ENCODE measurements around the gene HMCN2. TPM values are rescaled to one million over a fixed set of nuclear protein-coding genes. Genes with fewer than 3 reads are reported as not detected.

Gene HMCN2
- total and polyA plus RNA-seq, 2 donors (not counting 1 experiment from before 2014, with no cell fraction given): 0.01 TPM; not detected in 1

DNA sequence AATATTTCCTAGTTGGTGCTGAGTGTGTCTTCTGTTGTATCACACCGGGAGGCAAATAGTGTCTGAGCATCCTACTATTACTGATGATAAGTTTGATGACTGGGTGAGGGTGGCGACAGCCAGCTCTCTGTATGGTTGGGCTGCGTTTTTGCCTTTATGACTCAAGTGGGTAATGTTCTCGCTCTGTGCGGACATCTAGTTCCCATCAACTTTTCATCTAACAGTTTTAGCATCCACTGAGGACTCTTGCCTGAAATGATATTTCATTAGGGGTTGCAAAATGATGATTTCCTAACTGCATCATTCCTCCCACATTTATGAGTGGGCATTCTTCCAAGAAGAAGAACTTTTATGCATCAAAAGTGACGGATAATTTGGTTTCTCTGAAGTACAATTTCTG is 26.5 kb downstream of the HMCN2 start:
- H3K36me3 ChIP-seq (replicated peaks in 1 of 2; ENCODE audit: control extremely low read depth in 1 of 2, control insufficient read depth in 1 of 2, extremely low read depth in 1 of 2, insufficient read depth in 2 of 2, low read length in 1 of 2): no peaks in the 10 kb centered on the region
- ATAC-seq (ENCODE audit: low read depth) (no peak), DNase-seq (no peak)
- H3K27ac ChIP-seq (ENCODE audit: low read length in 2 of 2): no peak overlapping the region
- Mint-ChIP-seq H3K4me3 (no peak overlapping the region), H3K9me3 (ENCODE audit: insufficient read depth) (no peaks in the 10 kb centered on the region), H3K27ac (no peak overlapping the region), H3K4me1 (no peaks in the 10 kb centered on the region), H3K27me3 (peaks cover 21% of the 10 kb centered on the region)
- intact Hi-C loops (cut with micrococcal nuclease): no loop called here
- H4K20me1 ChIP-seq (ENCODE audit: control insufficient read depth, insufficient read depth, low read length, poor library complexity, severe bottlenecking): no peaks in the 10 kb centered on the region
- no peak overlapping the region for H3K4me3 ChIP-seq (ENCODE audit: control extremely low read depth in 1 of 5, extremely low read depth in 1 of 5, insufficient read depth in 1 of 5, low read depth in 2 of 5, low read length in 4 of 5)
- WGBS (ENCODE audit: insufficient coverage): 86% methylated on average over 1 of the region's 6 CpGs
- no peaks in the 10 kb centered on the region for H3K9me3 ChIP-seq (ENCODE audit: control extremely low read depth in 1 of 3, control insufficient read depth in 2 of 3, insufficient read depth in 1 of 3, low read length in 2 of 3)
- H3K4me1 ChIP-seq (ENCODE audit: control insufficient read depth in 2 of 2, insufficient read depth in 2 of 2, low read length in 2 of 2): no peaks in the 10 kb centered on the region
- no peak overlapping the region for H3K9ac ChIP-seq (ENCODE audit: low read length)
- no peaks in the 10 kb centered on the region for H3K27me3 ChIP-seq (replicated peaks in 1 of 4; ENCODE audit: control extremely low read depth in 1 of 4, control insufficient read depth in 3 of 4, insufficient read depth in 4 of 4, low read length in 3 of 4)
- H3K79me2 ChIP-seq (ENCODE audit: control insufficient read depth, insufficient read depth, low read length): no peaks in the 10 kb centered on the region
- POLR2A ChIA-PET: interaction anchor here (0.7 kb wide), 1 partner anchor 1782 kb away, joined by 4 read pairs; no protein-coding TSS in a partner anchor
- no peak overlapping the region for H3K4me2 ChIP-seq (replicated peaks; ENCODE audit: low read depth, low read length, poor library complexity, severe bottlenecking)
- TF ChIP-seq EZH2 (IDR thresholded peaks at IDR 0.05; ENCODE audit: borderline replicate concordance, insufficient read depth, low read depth, low read length, poor library complexity, severe bottlenecking) (no peak), CTCF (IDR thresholded peaks at IDR 0.05) (no peak)
- CTCF ChIA-PET: no interaction called here
- no peak overlapping the region for H2AFZ ChIP-seq (ENCODE audit: insufficient read depth, low read depth, low read length, poor library complexity, severe bottlenecking)

- Histone ChIP-seq H3K4me1 (ENCODE audit: control insufficient read depth in 2 of 2, insufficient read depth in 2 of 2, low read length in 2 of 2) (no peaks in the 10 kb centered on the region), H3K79me2 (ENCODE audit: control insufficient read depth, insufficient read depth, low read length) (no peaks in the 10 kb centered on the region), H3K9ac (ENCODE audit: low read length) (no peak overlapping the region), H3K4me3 (ENCODE audit: control extremely low read depth in 1 of 5, extremely low read depth in 1 of 5, insufficient read depth in 1 of 5, low read depth in 2 of 5, low read length in 4 of 5) (no peak overlapping the region), H3K36me3 (replicated peaks in 1 of 2; ENCODE audit: control extremely low read depth in 1 of 2, control insufficient read depth in 1 of 2, extremely low read depth in 1 of 2, insufficient read depth in 2 of 2, low read length in 1 of 2) (no peaks in the 10 kb centered on the region), H3K27ac (ENCODE audit: low read length in 2 of 2) (no peak overlapping the region), H3K27me3 (replicated peaks in 1 of 4; ENCODE audit: control extremely low read depth in 1 of 4, control insufficient read depth in 3 of 4, insufficient read depth in 4 of 4, low read length in 3 of 4) (no peaks in the 10 kb centered on the region), H3K9me3 (ENCODE audit: control extremely low read depth in 1 of 3, control insufficient read depth in 2 of 3, insufficient read depth in 1 of 3, low read length in 2 of 3) (no peaks in the 10 kb centered on the region), H2AFZ (ENCODE audit: insufficient read depth, low read depth, low read length, poor library complexity, severe bottlenecking) (no peak overlapping the region), H3K4me2 (replicated peaks; ENCODE audit: low read depth, low read length, poor library complexity, severe bottlenecking) (no peak overlapping the region), H4K20me1 (ENCODE audit: control insufficient read depth, insufficient read depth, low read length, poor library complexity, severe bottlenecking) (no peaks in the 10 kb centered on the region)
- ATAC-seq (ENCODE audit: low read depth) (no peak), DNase-seq (no peak)
- intact Hi-C loops (cut with micrococcal nuclease): no loop called here
- H3K27ac Mint-ChIP-seq: no peak overlapping the region
- ChIA-PET CTCF (no interaction called here), POLR2A (no interaction called here)
- no peak overlapping the region for H3K4me3 Mint-ChIP-seq
- H3K9me3 Mint-ChIP-seq (ENCODE audit: insufficient read depth): no peaks in the 10 kb centered on the region
- no peaks in the 10 kb centered on the region for H3K4me1 Mint-ChIP-seq
- 78% methylated on average over 5 of the region's 6 CpGs for WGBS (ENCODE audit: insufficient coverage)
- TF ChIP-seq EZH2 (IDR thresholded peaks at IDR 0.05; ENCODE audit: borderline replicate concordance, insufficient read depth, low read depth, low read length, poor library complexity, severe bottlenecking): no peak
- TF ChIP-seq CTCF (IDR thresholded peaks at IDR 0.05): no peak
- H3K27me3 Mint-ChIP-seq: peaks cover 21% of the 10 kb centered on the region
These were observed 29.1 kb downstream of the HMCN2 start for GRCh38 chr9:130294664-130295063.
